Measurements from ENCODE around the gene VASH2.

DNA sequence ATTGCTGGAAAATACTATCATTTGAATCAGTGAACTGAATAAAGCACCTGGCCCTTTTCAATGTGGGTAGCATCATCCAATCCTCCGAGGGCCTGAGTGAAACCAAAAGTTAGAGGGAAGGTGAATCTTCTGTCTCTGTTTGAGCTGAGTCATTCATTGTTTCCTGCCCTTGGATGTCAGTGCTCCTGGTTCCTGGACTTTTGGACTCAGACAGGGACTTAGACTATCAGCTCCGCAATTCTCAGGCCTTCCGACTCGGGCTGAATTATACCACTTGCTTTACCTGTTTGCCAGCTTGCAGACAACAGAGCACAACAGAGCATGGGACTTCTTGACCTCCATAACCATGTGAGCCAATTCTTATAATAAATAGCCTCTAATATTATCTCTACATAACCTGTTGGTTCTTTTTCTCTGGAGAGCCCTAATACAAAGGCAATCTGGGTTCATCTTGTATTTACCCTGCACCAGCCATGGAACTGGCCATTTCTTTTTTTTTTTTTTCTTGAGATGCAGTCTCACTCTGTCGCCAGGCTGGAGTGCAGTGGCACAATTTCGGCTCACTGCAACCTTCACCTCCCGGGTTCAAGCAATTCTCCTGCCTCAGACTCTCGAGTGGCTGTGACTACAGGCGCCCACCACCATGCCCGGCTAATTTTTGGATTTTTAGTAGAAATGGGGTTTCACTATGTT, 19.2 kb upstream of the VASH2 start:
- TF ChIP-seq, protein P1, sequence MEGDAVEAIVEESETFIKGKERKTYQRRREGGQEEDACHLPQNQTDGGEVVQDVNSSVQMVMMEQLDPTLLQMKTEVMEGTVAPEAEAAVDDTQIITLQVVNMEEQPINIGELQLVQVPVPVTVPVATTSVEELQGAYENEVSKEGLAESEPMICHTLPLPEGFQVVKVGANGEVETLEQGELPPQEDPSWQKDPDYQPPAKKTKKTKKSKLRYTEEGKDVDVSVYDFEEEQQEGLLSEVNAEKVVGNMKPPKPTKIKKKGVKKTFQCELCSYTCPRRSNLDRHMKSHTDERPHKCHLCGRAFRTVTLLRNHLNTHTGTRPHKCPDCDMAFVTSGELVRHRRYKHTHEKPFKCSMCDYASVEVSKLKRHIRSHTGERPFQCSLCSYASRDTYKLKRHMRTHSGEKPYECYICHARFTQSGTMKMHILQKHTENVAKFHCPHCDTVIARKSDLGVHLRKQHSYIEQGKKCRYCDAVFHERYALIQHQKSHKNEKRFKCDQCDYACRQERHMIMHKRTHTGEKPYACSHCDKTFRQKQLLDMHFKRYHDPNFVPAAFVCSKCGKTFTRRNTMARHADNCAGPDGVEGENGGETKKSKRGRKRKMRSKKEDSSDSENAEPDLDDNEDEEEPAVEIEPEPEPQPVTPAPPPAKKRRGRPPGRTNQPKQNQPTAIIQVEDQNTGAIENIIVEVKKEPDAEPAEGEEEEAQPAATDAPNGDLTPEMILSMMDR (IDR thresholded peaks at IDR 0.05; ENCODE audit: poor library complexity, severe bottlenecking) = no peak
- TF ChIP-seq POLR2AphosphoS5 (IDR thresholded peaks at IDR 0.05) = no peak
